Astrocyte (in vitro differentiated cells and primary cell): ENCODE results near the gene MCM7. TPM values are rescaled to one million over a fixed set of nuclear protein-coding genes. Genes with fewer than 3 reads are reported as not detected.

ENCODE experiments used
- DNase-seq: peaks from one replicate; pipeline ENCODE4 v3.0.0-alpha.2; 2010; ENCODE audit warnings: low read depth
- FAIRE-seq: peaks from 2 replicates; lab custom pipeline; 2011; peaks lifted over from hg19 to GRCh38; lab: Jason Lieb, UNC
- H2AFZ ChIP-seq: 2 replicates; pipeline ENCODE4 v1.6.0; 2012; ENCODE audit warnings: low read depth, low read length, inconsistent platforms
- H3K27ac ChIP-seq: 2 replicates; pipeline ENCODE4 v1.5.1; 2011; ENCODE audit warnings: low read depth, low read length, inconsistent platforms
- H3K27me3 ChIP-seq: 2 replicates; pipeline ENCODE4 v1.6.0; 2011; ENCODE audit warnings: low read length, inconsistent platforms; ENCODE audit not compliant: insufficient read depth
- H3K36me3 ChIP-seq: 2 replicates; pipeline ENCODE4 v1.5.1; 2011; ENCODE audit warnings: low read length, inconsistent platforms; ENCODE audit not compliant: insufficient read depth
- H3K4me1 ChIP-seq: 2 replicates; pipeline ENCODE4 v1.5.1; 2011; ENCODE audit warnings: low read length, inconsistent platforms; ENCODE audit not compliant: insufficient read depth
- H3K4me2 ChIP-seq: 2 replicates; pipeline ENCODE4 v1.6.0; 2012; ENCODE audit warnings: low read length, inconsistent platforms
- H3K4me3 ChIP-seq: 2 replicates; pipeline ENCODE4 v1.5.1; 2011; ENCODE audit warnings: low read depth, mild to moderate bottlenecking, low read length, inconsistent platforms; ENCODE audit not compliant: insufficient read depth
- H3K79me2 ChIP-seq: 2 replicates; pipeline ENCODE4 v1.6.0; 2012; ENCODE audit warnings: mild to moderate bottlenecking, low read length, inconsistent platforms; ENCODE audit not compliant: insufficient read depth
- H3K9ac ChIP-seq: 2 replicates; pipeline ENCODE4 v1.6.0; 2012; ENCODE audit warnings: mild to moderate bottlenecking, low read length, inconsistent platforms
- H3K9me3 ChIP-seq: 2 replicates; pipeline ENCODE4 v1.5.1; 2012; ENCODE audit warnings: low read depth, mild to moderate bottlenecking, low read length, inconsistent platforms; ENCODE audit not compliant: insufficient read depth
- H4K20me1 ChIP-seq: 2 replicates; pipeline ENCODE4 v1.6.0; 2012; ENCODE audit warnings: low read length, inconsistent platforms; ENCODE audit not compliant: insufficient read depth
- H3K27ac Mint-ChIP-seq: one replicate; pipeline ENCODE4 v1.8.0; 2021; ENCODE audit warnings: mild to moderate bottlenecking, mixed read lengths; ENCODE audit not compliant: unreplicated experiment
- H3K27me3 Mint-ChIP-seq: one replicate; pipeline ENCODE4 v1.8.0; 2021; ENCODE audit warnings: low read depth, mixed read lengths; ENCODE audit not compliant: unreplicated experiment
- H3K36me3 Mint-ChIP-seq: one replicate; pipeline ENCODE4 v1.8.0; 2021; ENCODE audit warnings: low read depth, mixed read lengths; ENCODE audit not compliant: unreplicated experiment
- H3K4me1 Mint-ChIP-seq: one replicate; pipeline ENCODE4 v1.8.0; 2021; ENCODE audit warnings: low read depth, mixed read lengths; ENCODE audit not compliant: unreplicated experiment
- H3K4me3 Mint-ChIP-seq: one replicate; pipeline ENCODE4 v1.8.0; 2021; ENCODE audit warnings: mild to moderate bottlenecking, moderate library complexity, mixed read lengths; ENCODE audit not compliant: unreplicated experiment
- H3K9me3 Mint-ChIP-seq: one replicate; pipeline ENCODE4 v1.8.0; 2021; ENCODE audit warnings: mild to moderate bottlenecking, mixed read lengths; ENCODE audit not compliant: unreplicated experiment
- CTCF ChIP-seq: IDR thresholded peaks from 2 replicates; pipeline ENCODE4 v1.5.1; 2011; ENCODE audit warnings: low read depth, mild to moderate bottlenecking, inconsistent platforms, low read length, moderate library complexity; ENCODE audit not compliant: insufficient read depth
- EZH2 ChIP-seq: IDR thresholded peaks from 2 replicates; pipeline ENCODE4 v1.6.1; 2012; ENCODE audit warnings: mild to moderate bottlenecking, low read length, inconsistent platforms; ENCODE audit not compliant: insufficient read depth
- total RNA-seq: library from RNA; stranded (reverse); gene quantifications from 2 replicates; pipeline ENCODE4 v1.2.1, GENCODE V29; 2021

The MCM7 gene
- total RNA-seq, 1 donor from 2014 or later, result 55.2 TPM

DNA sequence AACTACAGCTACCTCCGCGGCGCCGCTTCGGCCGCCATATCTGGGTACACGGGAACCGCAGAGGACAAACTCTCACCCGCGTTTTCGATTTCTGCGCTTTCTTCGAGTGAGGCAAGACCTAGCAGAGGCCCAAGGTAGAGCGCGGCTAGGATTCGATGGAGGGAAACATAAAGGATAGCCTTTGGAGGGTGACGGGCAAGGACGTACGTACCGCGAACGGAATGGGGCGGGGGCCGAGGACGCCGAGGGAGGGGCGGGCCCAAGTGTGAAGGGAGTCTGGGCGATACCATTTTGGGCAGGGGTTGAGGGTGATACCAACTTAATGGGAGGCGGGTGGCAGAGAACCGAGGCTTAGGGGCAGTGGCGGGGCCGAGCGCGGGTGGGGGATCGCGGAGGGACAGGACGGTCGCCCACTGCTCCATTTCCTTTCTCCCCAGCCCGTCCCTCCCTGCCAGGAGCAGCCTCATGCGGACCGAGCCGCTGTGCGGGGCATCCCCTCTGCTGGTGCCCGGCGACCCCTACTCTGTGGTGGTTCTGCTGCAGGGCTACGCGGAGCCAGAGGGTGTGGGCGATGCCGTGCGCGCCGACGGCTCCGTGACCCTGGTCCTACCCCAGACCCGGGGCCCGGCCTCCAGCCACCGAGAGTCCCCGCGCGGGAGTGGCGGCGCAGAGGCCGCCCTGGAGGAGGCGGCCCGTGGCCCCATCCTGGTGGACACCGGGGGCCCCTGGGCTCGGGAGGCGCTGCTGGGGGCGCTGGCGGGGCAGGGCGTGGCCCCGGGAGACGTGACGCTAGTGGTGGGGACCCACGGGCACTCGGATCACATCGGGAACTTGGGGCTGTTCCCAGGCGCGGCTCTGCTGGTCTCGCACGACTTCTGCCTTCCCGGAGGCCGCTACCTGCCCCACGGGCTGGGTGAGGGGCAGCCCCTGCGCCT is 26.0 kb upstream of the MCM7 start, which contains the start of gene MBLAC1:
Gene MBLAC1 (plus strand): TSS at position 37 of the 935 bp plus-strand sequence. CDS start 429 bp downstream, at position 466.
- FAIRE-seq, result no peak
- H3K36me3 Mint-ChIP-seq, result peaks cover 6% of the 10 kb centered on the region

GRCh38 chr7:100126239-100126930 is 25.2 kb upstream of the MCM7 start:
- Mint-ChIP-seq H3K27ac (peak overlapping the region; percentile 99), H3K27me3 (peaks cover 4% of the 10 kb centered on the region), H3K9me3 (no peaks in the 10 kb centered on the region), H3K4me3 (peak overlapping the region; percentile 98), H3K36me3 (peaks cover 6% of the 10 kb centered on the region), H3K4me1 (no peaks in the 10 kb centered on the region)
- peaks cover 5% of the 10 kb centered on the region for H3K79me2 ChIP-seq
- no peaks in the 10 kb centered on the region for H4K20me1 ChIP-seq
- H3K4me3 ChIP-seq, result peak overlapping the region; percentile 94
- H3K27ac ChIP-seq, result peak overlapping the region; percentile 95
- H2AFZ ChIP-seq, result peak overlapping the region; percentile 98
- peaks cover 2% of the 10 kb centered on the region for H3K36me3 ChIP-seq
- H3K9me3 ChIP-seq, result no peaks in the 10 kb centered on the region
- TF ChIP-seq CTCF, result no peak
- TF ChIP-seq EZH2, result no peak
- no peak for DNase-seq
- peak overlapping the region; percentile 99 for H3K4me2 ChIP-seq
- no peaks in the 10 kb centered on the region for H3K27me3 ChIP-seq
- FAIRE-seq, result no peak
- H3K4me1 ChIP-seq, result peaks cover 19% of the 10 kb centered on the region
- H3K9ac ChIP-seq, result peak overlapping the region; percentile 95

More for the DNA sequence above, 26.0 kb upstream of the MCM7 start, which contains the start of gene MBLAC1:
- peak within 1 kb of the TSS; percentile 95 for H3K9ac ChIP-seq
- peak within 1 kb of the TSS; percentile 99 for H3K27ac Mint-ChIP-seq
- H3K4me1 ChIP-seq, result peaks cover 19% of the 10 kb centered on the region
- H3K4me3 Mint-ChIP-seq, result peak within 1 kb of the TSS; percentile 98
- peaks cover 2% of the 10 kb centered on the region for H3K36me3 ChIP-seq
- H4K20me1 ChIP-seq, result no peaks in the 10 kb centered on the region
- peak within 1 kb of the TSS; percentile 98 for H2AFZ ChIP-seq
- no peaks in the 10 kb centered on the region for H3K9me3 ChIP-seq
- H3K9me3 Mint-ChIP-seq, result no peaks in the 10 kb centered on the region
- H3K27me3 Mint-ChIP-seq, result peaks cover 4% of the 10 kb centered on the region
- H3K4me1 Mint-ChIP-seq, result no peaks in the 10 kb centered on the region
- DNase-seq, result peak; percentile 86
- no peaks in the 10 kb centered on the region for H3K27me3 ChIP-seq
- peak within 1 kb of the TSS; percentile 99 for H3K4me2 ChIP-seq
- H3K79me2 ChIP-seq, result peaks cover 5% of the 10 kb centered on the region
- peak within 1 kb of the TSS; percentile 95 for H3K27ac ChIP-seq
- H3K4me3 ChIP-seq, result peak within 1 kb of the TSS; percentile 94
- no peak for TF ChIP-seq CTCF
- no peak for TF ChIP-seq EZH2
